ENCODE data around the gene TTLL11. TPM values are rescaled to one million over a fixed set of nuclear protein-coding genes. Genes with fewer than 3 reads are reported as not detected.

Gene TTLL11
- total RNA-seq, 4 donors from 2014 or later: 9.8 to 18.6 (median 15.6) TPM

DNA sequence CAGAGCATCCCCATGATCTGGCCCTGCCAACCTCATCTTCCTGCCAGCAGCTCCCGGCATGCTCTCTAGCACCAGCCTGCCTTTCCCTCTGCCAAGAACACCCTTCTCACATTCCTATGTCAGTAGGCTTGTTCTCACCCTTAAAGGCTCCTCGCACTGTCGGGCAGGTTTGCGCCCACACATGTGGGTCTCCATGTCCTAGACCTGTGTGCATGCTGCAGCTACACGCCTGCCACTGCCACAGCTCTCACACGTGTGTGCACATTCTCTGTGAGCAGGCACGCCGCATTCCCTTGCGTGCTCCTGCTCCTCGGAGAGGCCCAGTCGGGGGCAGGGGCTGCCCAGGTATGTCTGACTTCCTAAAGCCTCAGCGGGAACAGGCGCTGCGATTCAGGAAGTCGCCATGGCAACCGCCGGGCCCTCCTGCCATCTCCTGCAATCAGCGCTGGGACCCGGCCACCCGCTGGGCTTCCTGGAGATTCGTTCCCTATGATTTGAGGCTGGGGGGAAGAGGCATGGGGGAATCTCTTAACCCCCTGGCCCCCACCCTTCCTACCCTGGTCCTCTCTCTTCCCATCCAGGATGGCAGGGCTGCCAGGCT lies 38.4 kb upstream of the TTLL11 start:
- Histone ChIP-seq H3K27me3 (peaks cover 0 to 17% of the 10 kb centered on the region in 2 donors), H3K4me1 (peaks cover 0 to 18% (median 9%) of the 10 kb centered on the region in 4 donors), H3K4me3 (no peak overlapping the region), H3K27ac (no peak overlapping the region), H3K9me3 (no peaks in the 10 kb centered on the region), H3K36me3 (no peaks in the 10 kb centered on the region)
- WGBS, 2 donors: 34 to 45% methylated on average over 14 to 18 of the region's 21 CpGs
- no peak for TF ChIP-seq EP300 (IDR thresholded peaks at IDR 0.05)
- TF ChIP-seq, protein P1, sequence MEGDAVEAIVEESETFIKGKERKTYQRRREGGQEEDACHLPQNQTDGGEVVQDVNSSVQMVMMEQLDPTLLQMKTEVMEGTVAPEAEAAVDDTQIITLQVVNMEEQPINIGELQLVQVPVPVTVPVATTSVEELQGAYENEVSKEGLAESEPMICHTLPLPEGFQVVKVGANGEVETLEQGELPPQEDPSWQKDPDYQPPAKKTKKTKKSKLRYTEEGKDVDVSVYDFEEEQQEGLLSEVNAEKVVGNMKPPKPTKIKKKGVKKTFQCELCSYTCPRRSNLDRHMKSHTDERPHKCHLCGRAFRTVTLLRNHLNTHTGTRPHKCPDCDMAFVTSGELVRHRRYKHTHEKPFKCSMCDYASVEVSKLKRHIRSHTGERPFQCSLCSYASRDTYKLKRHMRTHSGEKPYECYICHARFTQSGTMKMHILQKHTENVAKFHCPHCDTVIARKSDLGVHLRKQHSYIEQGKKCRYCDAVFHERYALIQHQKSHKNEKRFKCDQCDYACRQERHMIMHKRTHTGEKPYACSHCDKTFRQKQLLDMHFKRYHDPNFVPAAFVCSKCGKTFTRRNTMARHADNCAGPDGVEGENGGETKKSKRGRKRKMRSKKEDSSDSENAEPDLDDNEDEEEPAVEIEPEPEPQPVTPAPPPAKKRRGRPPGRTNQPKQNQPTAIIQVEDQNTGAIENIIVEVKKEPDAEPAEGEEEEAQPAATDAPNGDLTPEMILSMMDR (IDR thresholded peaks at IDR 0.05): no peak
- no peak for TF ChIP-seq POLR2A (IDR thresholded peaks at IDR 0.05)
- no peak for DNase-seq (ENCODE audit: low spot score in 2 of 2)

DNA sequence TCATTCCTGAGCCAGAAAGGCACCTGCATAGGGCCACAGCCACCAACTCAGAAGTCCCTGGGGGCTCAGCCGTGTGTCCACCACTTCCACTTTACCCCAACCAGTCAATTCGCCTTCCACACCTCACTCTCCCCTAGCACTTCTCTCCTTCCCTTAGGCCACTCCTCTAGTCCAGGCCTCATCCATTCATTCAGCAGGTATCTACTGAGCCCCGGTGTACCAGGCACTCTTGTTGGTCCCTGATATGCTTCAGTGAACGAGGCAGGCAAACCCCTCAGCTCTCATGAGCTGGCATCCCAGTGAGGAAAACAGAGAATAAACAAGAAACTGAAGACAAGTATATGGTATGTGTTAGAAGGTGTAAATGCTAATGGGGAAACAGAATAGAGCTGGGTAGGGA lies 37.7 kb upstream of the TTLL11 start:
- Histone ChIP-seq H3K27ac (no peak overlapping the region), H3K27me3 (peaks cover 0 to 24% of the 10 kb centered on the region in 2 donors), H3K4me1 (peaks cover 0 to 25% (median 16%) of the 10 kb centered on the region in 4 donors), H3K4me3 (no peak overlapping the region), H3K36me3 (no peaks in the 10 kb centered on the region), H3K9me3 (no peaks in the 10 kb centered on the region)
- WGBS, 2 donors: 61 to 81% methylated on average over 4 of the region's 4 CpGs
- DNase-seq (ENCODE audit: low spot score in 2 of 2): no peak
- TF ChIP-seq POLR2A (IDR thresholded peaks at IDR 0.05): no peak
- TF ChIP-seq EP300 (IDR thresholded peaks at IDR 0.05): no peak
- TF ChIP-seq, protein P1 (IDR thresholded peaks at IDR 0.05): no peak

DNA sequence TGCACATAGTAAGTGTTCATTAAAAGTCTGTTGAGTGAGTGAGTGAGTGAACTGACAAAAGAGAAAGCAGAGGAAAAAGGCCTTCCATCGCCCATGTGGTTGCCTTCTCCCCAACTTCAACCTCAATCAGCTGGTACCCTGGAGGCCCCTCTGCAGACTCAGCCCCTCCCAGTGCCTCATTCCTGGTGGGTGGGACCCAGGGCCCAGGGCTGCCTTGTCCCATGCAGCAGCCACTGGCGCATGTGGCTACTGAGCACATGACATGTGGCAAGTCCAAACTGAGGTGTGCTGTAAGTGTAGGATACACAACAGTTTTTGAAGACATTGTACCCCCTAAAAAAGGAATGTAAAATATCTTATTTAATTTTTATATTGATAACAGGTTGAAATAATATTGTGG lies 36.9 kb upstream of the TTLL11 start:
- H3K27me3 ChIP-seq: peaks cover 0 to 30% of the 10 kb centered on the region in 2 donors
- H3K4me3 ChIP-seq: no peak overlapping the region
- no peak for TF ChIP-seq POLR2A (IDR thresholded peaks at IDR 0.05)
- DNase-seq (ENCODE audit: low spot score in 2 of 2): no peak
- H3K4me1 ChIP-seq: peaks cover 0 to 31% (median 15%) of the 10 kb centered on the region in 4 donors
- no peak overlapping the region for H3K27ac ChIP-seq
- no peaks in the 10 kb centered on the region for H3K9me3 ChIP-seq
- H3K36me3 ChIP-seq: no peaks in the 10 kb centered on the region
- whole genome bisulfite sequencing, 2 donors: 88 to 92% methylated on average over 2 of the region's 2 CpGs

DNA sequence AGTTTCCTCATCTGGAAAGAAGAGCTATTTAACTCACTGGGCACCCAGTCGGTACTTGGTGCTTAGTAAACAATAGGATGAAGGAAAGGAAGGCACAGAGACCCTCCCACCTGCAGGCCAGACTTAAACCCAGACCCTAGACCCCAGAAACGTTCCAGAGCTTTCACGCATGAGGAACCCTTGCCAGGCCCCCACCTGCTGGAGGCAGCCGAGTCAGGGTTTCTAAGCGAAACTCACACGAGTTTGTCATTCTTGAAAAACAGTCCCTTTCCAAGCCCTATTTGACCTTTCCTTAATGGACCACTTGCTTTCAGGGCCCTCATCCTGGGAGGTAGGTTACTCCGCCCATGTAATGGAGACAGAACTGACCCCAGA lies 35.8 kb upstream of the TTLL11 start:
- TF ChIP-seq EP300 (IDR thresholded peaks at IDR 0.05) (no peak), POLR2A (IDR thresholded peaks at IDR 0.05) (no peak)
- TF ChIP-seq, protein P1 (IDR thresholded peaks at IDR 0.05): no peak
- Histone ChIP-seq H3K27ac (no peak overlapping the region), H3K9me3 (no peaks in the 10 kb centered on the region), H3K36me3 (no peaks in the 10 kb centered on the region), H3K27me3 (peaks cover 0 to 30% of the 10 kb centered on the region in 2 donors), H3K4me3 (no peak overlapping the region), H3K4me1 (peaks cover 0 to 22% (median 13%) of the 10 kb centered on the region in 4 donors)
- 75 to 78% methylated on average over 7 of the region's 7 CpGs for WGBS, 2 donors
- DNase-seq (ENCODE audit: low spot score in 2 of 2): no peak

DNA sequence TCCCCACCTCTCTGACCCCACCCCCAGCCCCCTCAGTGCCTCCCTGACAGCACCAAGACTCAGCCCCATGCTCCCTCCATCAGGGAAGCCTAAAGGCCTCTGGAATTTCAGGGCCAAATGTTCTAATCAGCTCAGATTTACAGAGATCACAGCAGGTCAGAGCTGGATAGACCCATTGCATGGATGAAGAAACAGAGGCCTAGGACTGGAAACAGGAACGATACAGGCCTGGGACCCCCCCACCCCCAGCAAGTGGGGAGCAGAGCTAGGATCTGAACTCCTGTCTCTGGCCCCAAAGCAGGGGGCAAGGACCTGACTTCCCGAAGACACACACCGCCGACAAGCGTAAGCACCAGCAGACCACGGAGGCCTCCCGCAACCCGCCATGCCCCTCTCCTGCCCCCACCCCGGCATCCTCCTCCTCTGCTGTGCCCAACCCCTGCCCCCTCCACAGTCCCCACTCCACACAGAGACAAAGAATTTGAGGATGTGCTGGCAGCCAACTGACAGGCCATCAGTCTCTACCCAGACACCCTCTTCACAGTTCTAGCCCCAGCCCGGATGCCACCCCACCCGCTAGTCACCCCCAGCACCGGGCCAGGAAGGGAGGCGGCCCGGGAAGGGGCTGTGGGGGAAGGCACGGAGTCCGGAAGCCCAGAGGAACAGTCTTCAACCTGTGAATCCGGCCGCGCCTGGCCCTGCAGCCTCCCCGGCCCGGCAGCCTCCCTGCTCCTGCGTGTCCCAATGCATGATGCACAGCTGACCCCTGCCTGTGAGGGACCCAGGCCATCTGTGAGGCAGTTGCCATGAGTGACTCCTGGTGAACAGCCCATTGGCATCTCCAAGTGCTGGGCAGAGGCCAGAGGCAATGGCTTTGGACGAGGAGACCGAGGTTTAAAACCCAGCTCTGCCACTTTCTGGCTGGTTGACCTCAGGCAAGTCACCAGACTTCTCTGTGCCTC lies 35.2 kb upstream of the TTLL11 start:
- peaks cover 0 to 30% of the 10 kb centered on the region in 2 donors for H3K27me3 ChIP-seq
- H3K27ac ChIP-seq: no peak overlapping the region
- peaks cover 0 to 22% (median 13%) of the 10 kb centered on the region in 4 donors for H3K4me1 ChIP-seq
- H3K4me3 ChIP-seq: no peak overlapping the region
- peak in 1 of 2 donors; percentile 30 for TF ChIP-seq EP300 (IDR thresholded peaks at IDR 0.05)
- TF ChIP-seq, protein P1 (IDR thresholded peaks at IDR 0.05): no peak
- WGBS, 2 donors: 71 to 78% methylated on average over 22 to 24 of the region's 24 CpGs
- no peaks in the 10 kb centered on the region for H3K9me3 ChIP-seq
- no peaks in the 10 kb centered on the region for H3K36me3 ChIP-seq
- DNase-seq (ENCODE audit: low spot score in 2 of 2): no peak

Measured in tibial nerve (tissue), 4 donors.